Muscle layer of colon (tissue), 2 donors: ENCODE results near the gene TNFAIP2.

Source experiments
- H3K27ac ChIP-seq: one replicate; pipeline ENCODE4 v1.7.0; 2013; ENCODE audit warnings: low read depth, mild to moderate bottlenecking, low read length, moderate library complexity
- H3K27me3 ChIP-seq, 2 donors: one replicate each; pipeline ENCODE4 v1.7.0; 2013; ENCODE audit warnings: low read length in 2 of 2, mild to moderate bottlenecking in 2 of 2; ENCODE audit not compliant: insufficient read depth in 2 of 2, control insufficient read depth in 1 of 2
- H3K36me3 ChIP-seq: one replicate; pipeline ENCODE4 v1.7.0; 2013; ENCODE audit warnings: mild to moderate bottlenecking, low read length; ENCODE audit not compliant: insufficient read depth
- H3K4me1 ChIP-seq: one replicate; pipeline ENCODE4 v1.7.0; 2013; ENCODE audit warnings: mild to moderate bottlenecking, low read length; ENCODE audit not compliant: insufficient read depth
- H3K4me3 ChIP-seq, 2 donors: one replicate each; pipeline ENCODE4 v1.7.0; 2013; ENCODE audit warnings: low read length in 2 of 2, low read depth in 1 of 2, mild to moderate bottlenecking in 1 of 2, moderate library complexity in 1 of 2
- H3K9ac ChIP-seq: one replicate; pipeline ENCODE4 v1.7.0; 2013; ENCODE audit warnings: low read length
- H3K9me3 ChIP-seq: one replicate; pipeline ENCODE4 v1.7.0; 2013; ENCODE audit warnings: mild to moderate bottlenecking, low read length
- donor health status: abdominal sarcoma.
- donor health status: Adenocarcinoma of cecum.

TNFAIP2 gene

DNA sequence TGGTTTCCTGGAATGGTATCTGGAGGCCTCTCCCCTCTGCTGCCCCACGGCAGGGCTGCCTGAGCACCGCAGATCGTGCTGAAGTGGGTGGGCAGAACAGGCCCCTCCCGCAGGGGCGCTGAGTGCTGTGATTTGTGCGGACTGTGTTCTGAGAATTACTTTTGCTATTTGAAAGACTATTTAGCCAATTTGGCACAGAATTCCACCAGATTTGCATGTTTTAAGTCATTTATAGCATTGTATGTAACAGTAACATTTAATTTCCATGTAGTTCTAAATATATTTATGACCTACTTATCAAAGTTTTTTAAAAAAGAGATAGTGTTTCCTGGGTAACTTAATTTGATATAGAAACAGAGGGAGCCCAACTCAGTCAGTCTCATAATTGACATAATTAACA lies 55.3 kb downstream of the TNFAIP2 start:
- Histone ChIP-seq H3K27ac (no peak overlapping the region), H3K4me3 (no peak overlapping the region), H3K27me3 (no peaks in the 10 kb centered on the region), H3K9ac (no peak overlapping the region), H3K36me3 (no peaks in the 10 kb centered on the region), H3K4me1 (no peaks in the 10 kb centered on the region), H3K9me3 (no peaks in the 10 kb centered on the region)

DNA sequence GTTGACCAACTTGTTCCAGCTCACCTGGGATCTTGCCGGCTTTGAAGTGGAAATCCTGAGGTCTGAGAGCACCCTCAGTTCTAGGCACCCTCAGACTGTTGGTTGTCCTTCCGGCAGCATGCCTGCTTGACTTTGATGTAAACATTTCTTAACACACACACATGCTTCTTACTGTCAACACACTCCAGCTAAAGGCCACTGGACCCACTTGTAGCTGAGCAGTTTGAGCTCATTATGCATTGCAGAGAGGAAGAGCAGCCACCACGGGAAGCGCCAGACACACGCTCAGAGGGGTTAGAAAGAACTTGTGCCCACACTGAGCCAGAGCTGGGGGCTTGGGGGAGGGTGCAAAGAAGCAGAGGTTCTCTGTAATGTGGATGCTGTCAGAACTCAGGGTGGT lies 55.8 kb downstream of the TNFAIP2 start:
- no peaks in the 10 kb centered on the region for H3K27me3 ChIP-seq
- no peaks in the 10 kb centered on the region for H3K9me3 ChIP-seq
- H3K27ac ChIP-seq = no peak overlapping the region
- H3K4me3 ChIP-seq = no peak overlapping the region
- H3K4me1 ChIP-seq = no peaks in the 10 kb centered on the region
- no peaks in the 10 kb centered on the region for H3K36me3 ChIP-seq
- H3K9ac ChIP-seq = no peak overlapping the region

DNA sequence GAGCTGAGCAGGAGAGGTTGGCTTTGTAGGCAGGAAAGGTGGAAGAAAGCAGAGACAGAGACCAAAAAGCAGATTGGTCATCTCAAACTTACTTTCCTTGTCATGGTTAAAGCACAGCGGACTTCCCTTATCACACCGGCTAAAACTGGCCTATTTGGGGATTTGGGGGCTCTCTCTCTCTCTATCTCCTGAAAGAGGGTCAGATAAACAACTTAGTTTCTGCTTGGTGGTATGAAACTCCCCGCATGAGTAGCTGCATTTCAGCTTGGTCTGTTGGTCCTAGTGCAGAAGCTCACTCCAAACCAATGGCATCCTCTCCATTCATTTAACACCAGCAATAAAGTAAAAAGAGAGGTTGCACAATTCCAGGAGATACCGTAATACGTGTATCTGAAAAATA lies 57.1 kb downstream of the TNFAIP2 start:
- Histone ChIP-seq H3K27ac (no peak overlapping the region), H3K9me3 (no peaks in the 10 kb centered on the region), H3K27me3 (no peaks in the 10 kb centered on the region), H3K9ac (no peak overlapping the region), H3K36me3 (no peaks in the 10 kb centered on the region), H3K4me1 (no peaks in the 10 kb centered on the region), H3K4me3 (no peak overlapping the region)

DNA sequence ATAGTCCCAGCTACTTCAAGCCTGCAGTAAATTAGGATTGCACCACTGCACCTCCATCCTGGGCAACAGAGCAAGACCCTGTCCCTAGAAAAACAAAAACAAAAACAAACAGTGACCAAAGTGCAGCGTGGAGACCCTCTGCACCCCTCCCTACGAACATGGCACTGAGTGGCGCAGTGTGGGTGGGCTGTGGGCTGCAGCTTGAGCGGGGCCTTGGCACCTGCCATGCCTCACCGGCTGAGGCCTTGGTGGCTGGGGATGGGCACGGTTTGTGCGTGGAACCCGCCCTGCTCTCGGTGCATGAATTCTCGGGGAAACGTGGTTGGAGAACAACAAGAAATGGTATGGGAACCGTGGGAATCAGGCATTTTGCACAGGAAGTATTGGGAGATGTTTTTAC lies 60.8 kb downstream of the TNFAIP2 start:
- H3K9me3 ChIP-seq = no peaks in the 10 kb centered on the region
- H3K36me3 ChIP-seq = no peaks in the 10 kb centered on the region
- H3K27ac ChIP-seq = no peak overlapping the region
- peaks cover 13 to 16% of the 10 kb centered on the region in 2 donors for H3K27me3 ChIP-seq
- H3K9ac ChIP-seq = no peak overlapping the region
- no peak overlapping the region for H3K4me3 ChIP-seq
- no peaks in the 10 kb centered on the region for H3K4me1 ChIP-seq

DNA sequence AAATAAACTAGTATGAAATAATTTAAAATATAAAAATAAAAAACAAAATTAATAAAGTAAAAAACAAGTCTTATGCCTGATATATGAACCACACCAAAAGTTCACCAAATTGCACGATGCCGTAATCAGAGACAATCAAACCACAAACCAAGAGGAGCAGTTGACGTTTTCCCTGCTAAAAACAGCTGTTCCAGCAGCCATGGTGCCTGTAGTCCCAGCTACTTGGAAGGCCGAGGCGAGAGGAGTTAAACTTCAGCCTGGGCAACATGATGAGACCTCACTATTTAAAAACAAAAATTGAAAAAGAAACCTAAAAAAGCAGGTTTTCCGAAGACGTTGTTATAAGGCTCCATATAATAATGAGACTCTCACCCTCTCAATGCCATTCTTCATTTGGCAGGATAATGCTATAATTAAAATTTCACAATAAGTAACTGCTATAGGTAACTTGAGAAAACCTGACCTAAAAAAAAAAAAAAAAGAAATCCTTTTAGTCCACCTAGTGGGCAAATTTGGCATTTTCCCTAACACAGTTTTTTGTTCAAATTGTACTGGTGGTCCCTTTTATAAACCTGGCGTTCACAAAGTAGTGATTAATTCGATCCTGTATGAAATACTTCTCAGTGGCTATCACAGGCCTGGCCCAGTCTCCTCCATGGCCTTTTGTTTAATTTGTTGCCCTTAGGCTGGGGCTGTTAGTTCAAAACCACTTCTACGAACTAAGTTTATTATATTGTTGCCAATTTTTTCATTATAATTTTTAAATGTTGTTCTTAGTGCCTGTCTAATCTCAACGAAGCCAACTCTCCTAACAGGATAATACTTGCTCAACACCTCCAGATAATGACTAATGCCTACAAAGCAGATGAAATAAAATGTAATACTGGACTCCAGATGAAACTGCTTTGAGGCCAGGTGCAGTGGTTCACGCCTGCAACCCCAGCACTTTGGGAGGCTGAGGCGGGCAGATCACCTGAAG lies 62.1 kb downstream of the TNFAIP2 start:
- Histone ChIP-seq H3K9ac (no peak overlapping the region), H3K9me3 (no peaks in the 10 kb centered on the region), H3K4me3 (no peak overlapping the region), H3K36me3 (no peaks in the 10 kb centered on the region), H3K27ac (no peak overlapping the region), H3K27me3 (peaks cover 16 to 22% of the 10 kb centered on the region in 2 donors), H3K4me1 (no peaks in the 10 kb centered on the region)

DNA sequence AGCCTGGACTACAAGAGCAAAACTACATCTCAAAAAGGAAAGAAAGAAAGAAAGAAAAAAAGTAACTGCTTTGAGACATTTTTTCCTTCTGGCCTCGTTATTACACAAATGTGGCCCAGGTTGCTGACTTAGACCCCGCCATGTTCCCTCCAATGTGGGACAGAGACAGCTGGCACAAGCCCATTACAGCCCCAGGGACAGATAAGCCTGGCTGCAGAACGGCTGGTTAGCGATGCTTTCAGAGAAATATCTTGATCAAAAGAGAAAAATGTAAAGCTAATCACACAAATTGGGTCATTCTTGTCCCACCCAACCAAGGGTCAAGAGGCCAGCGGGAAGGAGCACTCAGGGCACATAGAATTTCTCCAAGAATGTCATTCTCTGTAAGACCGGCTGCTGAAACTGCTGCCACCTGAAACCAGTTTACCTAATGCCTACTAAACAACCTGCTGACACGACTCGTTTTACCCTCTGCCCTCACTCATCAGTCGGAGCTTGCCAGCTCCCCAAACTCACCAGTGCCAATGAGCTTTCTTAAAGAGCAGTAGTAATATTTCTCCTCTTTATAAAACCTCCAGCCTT lies 63.1 kb downstream of the TNFAIP2 start:
- H3K36me3 ChIP-seq = no peaks in the 10 kb centered on the region
- no peak overlapping the region for H3K9ac ChIP-seq
- no peaks in the 10 kb centered on the region for H3K4me1 ChIP-seq
- H3K27ac ChIP-seq = no peak overlapping the region
- no peak overlapping the region for H3K4me3 ChIP-seq
- peaks cover 16 to 22% of the 10 kb centered on the region in 2 donors for H3K27me3 ChIP-seq
- no peaks in the 10 kb centered on the region for H3K9me3 ChIP-seq
